ENCODE results near the gene SELP. TPM values are rescaled to one million over a fixed set of nuclear protein-coding genes. Genes with fewer than 3 reads are reported as not detected.

SELP gene
- total and polyA plus RNA-seq, 2 of the 13 experiments (the other 11 are each of a cell fraction or from before 2014, with no cell fraction given): 0.11 TPM; not detected in 1

GRCh38 chr1:169572187-169572586 lies 57.7 kb downstream of the SELP start (continued):
- TF ChIP-seq MAF1 (CRISPR knock-in tag; IDR thresholded peaks at IDR 0.05; ENCODE audit: borderline replicate concordance) (no peak), ZNF121 (CRISPR knock-in tag; IDR thresholded peaks at IDR 0.05) (no peak), ATF2 (CRISPR knock-in tag; IDR thresholded peaks at IDR 0.05) (peak; percentile 64; the same call in 1 of the 2 replicates), HOMEZ (CRISPR knock-in tag; IDR thresholded peaks at IDR 0.05; ENCODE audit: low read depth) (0 out of 2 replicates have a peak, but pooled peaks have one; percentile 52), KDM2A (CRISPR knock-in tag; IDR thresholded peaks at IDR 0.05; ENCODE audit: borderline replicate concordance, low read depth) (no peak), KLF9 (CRISPR knock-in tag; IDR thresholded peaks at IDR 0.05; ENCODE audit: low read depth) (no peak), ZBTB20 (CRISPR knock-in tag; IDR thresholded peaks at IDR 0.05; ENCODE audit: borderline replicate concordance, low read depth) (no peak), SAP130 (CRISPR knock-in tag; IDR thresholded peaks at IDR 0.05; ENCODE audit: low read depth) (peak; percentile 76), ZNF564 (CRISPR knock-in tag; IDR thresholded peaks at IDR 0.05) (no peak), ZNF496 (CRISPR knock-in tag; IDR thresholded peaks at IDR 0.05; ENCODE audit: insufficient replicate concordance) (no peak), SRY (CRISPR knock-in tag; IDR thresholded peaks at IDR 0.05) (no peak), SIX1 (CRISPR knock-in tag; IDR thresholded peaks at IDR 0.05; ENCODE audit: borderline replicate concordance) (no peak), SETDB1 (CRISPR knock-in tag; IDR thresholded peaks at IDR 0.05; ENCODE audit: borderline replicate concordance) (no peak), ISL2 (CRISPR knock-in tag; IDR thresholded peaks at IDR 0.05) (peak; percentile 73; the same call in 1 of the 2 replicates), TBX2 (CRISPR knock-in tag; IDR thresholded peaks at IDR 0.05; ENCODE audit: borderline replicate concordance) (peak; percentile 55; the same call in 1 of the 2 replicates), ZNF782 (CRISPR knock-in tag; IDR thresholded peaks at IDR 0.05; ENCODE audit: borderline replicate concordance) (no peak), TFAP4 (IDR thresholded peaks at IDR 0.05; ENCODE audit: borderline replicate concordance, low read depth) (peak; percentile 34; the same call in 1 of the 2 replicates), ETS1 (CRISPR knock-in tag; IDR thresholded peaks at IDR 0.05) (no peak), ZNF292 (CRISPR knock-in tag; IDR thresholded peaks at IDR 0.05; ENCODE audit: borderline replicate concordance, low read depth) (no peak), SKIL (CRISPR knock-in tag; IDR thresholded peaks at IDR 0.05; ENCODE audit: borderline replicate concordance) (no peak), ZNF850 (CRISPR knock-in tag; conservative IDR thresholded peaks at IDR 0.05) (no peak), TEAD3 (CRISPR knock-in tag; optimal IDR thresholded peaks at IDR 0.05; ENCODE audit: borderline replicate concordance) (peak; percentile 71), MAFG (CRISPR knock-in tag; IDR thresholded peaks at IDR 0.05) (no peak), ZNF792 (CRISPR knock-in tag; IDR thresholded peaks at IDR 0.05) (no peak)

Measured in HepG2 (cell line).